Hematopoietic multipotent progenitor cell treated with erythropoietin and hydrocortisone succinate and interleukin-3 and kit ligand, for 17 days (in vitro differentiated cells): ENCODE measurements around the gene GOLGA2.
"Not testable (repeated sequence)": the region's sequence is repeated elsewhere in the genome, so short reads cannot be mapped to it uniquely, and the experiment has no call there.

Experiments
- DNase-seq: peaks from one replicate; pipeline ENCODE4 v3.0.0-alpha.2; 2015; ENCODE audit warnings: low spot score

The GOLGA2 gene

DNA sequence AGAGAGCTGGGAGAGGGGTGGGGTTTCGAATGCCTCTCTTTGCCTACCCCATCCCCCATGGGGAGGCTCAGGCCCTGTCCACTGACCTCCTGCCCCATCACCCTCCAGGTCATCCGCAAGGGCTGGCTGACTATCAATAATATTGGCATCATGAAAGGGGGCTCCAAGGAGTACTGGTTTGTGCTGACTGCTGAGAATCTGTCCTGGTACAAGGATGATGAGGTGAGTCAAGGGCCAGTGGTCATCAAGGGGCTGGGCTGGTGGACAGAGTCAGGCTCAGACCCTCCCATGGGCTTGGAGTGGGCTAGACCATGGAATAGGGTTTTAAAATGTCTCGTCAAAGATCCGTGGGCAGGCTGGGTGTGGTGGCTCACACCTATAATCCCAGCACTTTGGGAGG lies 33.7 kb downstream of the GOLGA2 start:
- DNase-seq = no peak

DNA sequence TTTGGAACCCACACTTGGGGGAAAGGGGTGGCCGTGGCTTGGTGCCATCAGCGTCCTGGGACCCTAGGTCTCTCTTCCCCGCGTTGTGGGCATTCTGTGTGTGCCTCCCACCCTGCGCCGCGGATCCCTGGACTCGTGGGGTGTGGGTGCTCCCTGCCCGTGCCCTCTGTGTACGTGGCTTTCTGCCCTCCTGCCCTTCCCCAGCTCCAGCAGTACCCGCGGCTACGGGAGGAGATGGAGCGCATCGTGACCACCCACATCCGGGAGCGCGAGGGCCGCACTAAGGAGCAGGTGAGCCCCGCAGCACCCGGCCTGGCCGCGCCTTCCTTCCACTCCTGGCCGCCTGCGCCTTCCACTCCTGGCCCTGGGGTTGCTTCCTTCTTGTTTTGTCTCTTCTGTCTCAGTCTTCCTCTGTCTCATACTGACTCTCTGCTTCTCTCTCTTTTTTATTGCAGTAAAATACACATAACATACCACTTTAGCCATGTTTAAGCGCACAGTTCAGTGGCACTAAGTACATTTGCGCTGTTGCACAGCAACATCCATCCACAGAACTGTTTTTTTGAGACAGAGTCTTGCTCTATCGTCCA lies 41.9 kb downstream of the GOLGA2 start:
- no peak for DNase-seq

DNA sequence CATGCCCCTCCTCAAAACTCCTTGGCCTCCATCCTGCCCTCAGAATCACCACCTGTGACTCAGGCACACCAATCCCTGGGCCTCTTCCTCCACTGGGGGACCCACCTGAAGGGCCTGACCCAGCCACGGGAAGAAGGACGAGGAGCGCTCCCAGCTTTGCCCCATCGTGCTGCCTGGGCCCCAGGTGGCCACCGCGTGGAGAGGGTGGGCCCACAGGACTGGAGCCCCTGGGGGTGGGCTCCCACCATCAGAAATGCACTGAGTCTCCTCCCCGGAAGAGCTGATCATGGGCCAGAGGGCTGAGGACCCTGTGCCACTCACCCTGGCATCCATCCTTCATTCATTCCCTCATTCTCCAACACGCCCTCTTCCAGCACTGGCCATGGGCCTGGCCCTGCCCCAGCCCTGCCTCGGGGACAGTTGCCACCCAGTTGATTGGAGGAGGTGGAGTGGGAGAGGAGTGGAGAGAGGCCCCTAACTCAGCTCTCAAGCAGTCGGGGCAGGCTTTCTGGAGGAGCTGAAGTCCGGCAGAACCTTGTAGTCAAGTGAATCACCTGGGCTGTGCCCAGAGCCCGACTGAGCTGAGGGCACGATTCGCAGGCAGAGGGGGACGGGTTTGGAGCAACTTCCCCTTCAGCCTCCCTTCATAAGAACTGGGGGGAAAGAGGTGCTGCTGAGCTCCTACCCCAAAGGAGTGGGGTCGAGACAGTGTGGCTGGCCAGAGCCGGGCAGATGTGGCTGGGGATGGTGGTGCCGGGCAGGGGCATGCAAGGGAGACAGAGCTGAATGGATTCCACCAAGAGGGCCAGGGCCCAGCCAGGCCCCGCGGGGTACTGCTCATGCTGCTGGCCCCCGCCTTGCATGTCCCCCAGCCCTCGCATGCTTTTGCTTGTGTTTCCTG lies 43.0 kb downstream of the GOLGA2 start:
- DNase-seq = no peak

DNA sequence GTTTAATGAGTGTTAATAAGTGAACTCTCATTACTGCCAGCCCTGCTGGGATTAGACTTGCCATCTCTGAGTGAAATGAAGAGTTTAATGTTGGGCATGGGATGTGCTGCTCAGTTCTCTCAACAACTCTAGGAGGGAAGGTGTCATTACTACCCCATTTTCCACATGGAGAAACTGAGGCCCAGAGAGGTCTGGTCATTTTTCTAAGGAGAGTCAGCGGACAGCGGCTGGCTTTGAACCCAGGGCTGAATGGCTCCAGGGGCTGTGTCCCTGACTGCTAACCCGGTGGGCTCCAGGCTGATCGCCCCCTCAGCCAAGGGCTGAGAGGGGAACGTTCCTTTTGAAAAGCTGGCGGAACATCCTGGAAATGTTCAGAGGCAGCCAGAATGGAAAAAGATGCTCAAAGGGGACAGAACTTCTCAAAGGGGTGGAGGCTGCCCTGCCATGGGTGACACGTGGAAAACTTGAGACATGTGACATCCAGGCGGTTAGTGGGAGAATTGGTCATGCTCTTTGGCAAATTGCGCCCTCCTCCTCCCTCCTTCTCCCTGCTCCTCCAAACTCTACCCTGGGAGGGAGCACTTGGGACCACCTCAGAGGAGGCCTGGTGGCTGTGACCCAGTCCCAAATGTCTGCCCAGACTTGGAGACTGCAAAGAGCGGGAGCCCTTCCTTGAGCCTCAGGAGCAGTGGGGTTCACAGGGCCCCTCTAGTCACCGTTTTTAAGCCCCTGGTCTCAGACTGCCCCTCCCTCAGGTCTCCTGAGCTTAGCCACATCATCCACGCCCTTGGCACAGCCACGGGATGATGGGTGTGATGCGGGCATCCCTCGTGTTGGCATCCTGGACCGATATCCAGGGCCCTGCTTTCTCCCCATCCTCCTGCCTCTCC lies 43.9 kb downstream of the GOLGA2 start:
- no peak for DNase-seq

DNA sequence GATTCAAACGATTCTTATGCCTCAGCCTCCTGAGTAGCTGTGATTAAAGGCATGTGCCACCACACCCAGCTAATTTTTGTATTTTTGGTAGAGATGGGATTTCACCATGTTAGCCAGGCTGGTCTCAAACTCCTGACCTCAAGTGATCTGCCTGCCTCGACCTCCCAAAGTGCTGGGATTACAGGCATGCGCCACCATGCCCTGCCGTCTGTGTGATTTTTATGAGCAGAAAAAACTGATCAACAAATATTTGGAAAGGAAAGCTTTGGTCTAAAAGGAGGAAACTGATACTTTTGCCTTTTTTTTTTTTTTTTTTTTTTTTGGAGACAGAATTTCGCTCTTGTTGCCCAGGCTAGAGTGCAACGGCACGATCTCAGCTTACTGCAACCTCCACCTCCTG lies 44.9 kb downstream of the GOLGA2 start:
- DNase-seq = not testable (repeated sequence)

- DNase-seq = no peak
These were observed 49.4 kb downstream of the GOLGA2 start for GRCh38 chr9:128226412-128226801.

GRCh38 chr9:128225770-128226411 lies 49.9 kb downstream of the GOLGA2 start:
- no peak for DNase-seq

- DNase-seq = no peak
These were observed 50.9 kb downstream of the GOLGA2 start for GRCh38 chr9:128224877-128225276.

GRCh38 chr9:128222880-128223670 lies 52.7 kb downstream of the GOLGA2 start:
- no peak for DNase-seq

- DNase-seq = no peak
These were observed 53.8 kb downstream of the GOLGA2 start for GRCh38 chr9:128222026-128222425.

- DNase-seq = no peak
These were observed 56.0 kb downstream of the GOLGA2 start for GRCh38 chr9:128219831-128220230.

GRCh38 chr9:128218518-128219389 lies 57.1 kb downstream of the GOLGA2 start:
- peak; percentile 86 for DNase-seq

DNA sequence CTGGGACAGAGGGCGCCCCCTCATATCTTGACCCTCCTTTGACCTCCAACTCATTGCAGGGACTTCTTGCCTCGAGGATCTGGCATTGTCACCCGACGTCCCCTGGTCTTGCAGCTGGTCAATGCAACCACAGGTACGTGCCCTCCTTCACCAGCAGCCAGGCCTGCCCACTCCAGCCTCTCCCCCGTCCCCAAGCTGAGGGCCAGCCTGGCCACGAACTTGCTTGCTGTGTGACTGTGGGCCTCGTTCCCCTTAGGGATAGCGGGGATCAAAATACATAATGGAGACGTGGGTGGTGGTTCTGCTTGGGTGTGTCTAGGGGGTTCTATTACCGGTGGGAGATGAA lies 57.7 kb downstream of the GOLGA2 start:
- DNase-seq = no peak

- DNase-seq = no peak
These were observed 58.8 kb downstream of the GOLGA2 start for GRCh38 chr9:128216781-128217553.

DNA sequence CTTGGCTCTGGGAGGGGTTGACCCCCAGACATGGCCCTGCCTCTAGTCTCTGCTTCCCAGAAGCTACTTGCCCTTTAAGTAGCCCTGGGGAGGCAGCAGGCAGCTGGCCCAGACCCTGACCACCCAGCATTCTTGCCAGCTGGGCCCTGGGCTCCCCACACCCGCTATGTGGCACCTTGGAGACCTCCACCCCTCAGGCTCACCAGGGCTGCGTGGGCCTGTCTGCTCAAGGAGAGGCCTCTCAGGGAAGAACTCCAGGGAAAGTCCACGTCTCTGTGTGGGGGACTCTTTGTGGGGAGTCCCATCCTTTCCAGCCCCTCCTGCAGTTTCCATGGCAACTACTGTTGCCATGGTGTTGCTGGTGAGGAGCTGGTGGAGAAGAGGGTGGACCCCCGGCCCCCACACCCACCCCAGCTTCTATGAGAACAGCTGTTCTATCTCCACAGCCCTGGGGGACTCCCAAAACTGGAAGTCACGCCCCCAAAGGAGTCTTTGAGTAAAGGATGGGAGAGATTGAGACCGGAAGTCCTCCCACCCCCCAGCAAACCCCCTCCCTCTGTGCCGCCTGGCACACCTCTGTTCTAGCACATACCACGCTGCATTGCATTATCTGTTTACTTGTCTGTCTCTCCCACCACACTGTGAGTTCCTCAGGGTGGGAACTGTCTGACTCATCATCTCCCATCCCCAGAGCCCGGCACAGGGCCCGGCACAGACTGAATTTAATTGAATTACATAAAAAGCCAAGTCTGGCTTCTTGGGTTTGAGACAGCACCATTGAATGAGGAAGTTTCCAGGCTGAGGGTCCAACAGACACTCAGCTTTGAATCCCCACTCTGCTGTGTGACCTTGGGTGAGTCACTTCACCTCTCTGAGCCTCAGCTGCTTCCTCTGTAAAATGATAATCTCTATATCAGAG lies 60.1 kb downstream of the GOLGA2 start:
- no peak for DNase-seq

GRCh38 chr9:128214571-128215490 lies 61.0 kb downstream of the GOLGA2 start:
- no peak for DNase-seq

DNA sequence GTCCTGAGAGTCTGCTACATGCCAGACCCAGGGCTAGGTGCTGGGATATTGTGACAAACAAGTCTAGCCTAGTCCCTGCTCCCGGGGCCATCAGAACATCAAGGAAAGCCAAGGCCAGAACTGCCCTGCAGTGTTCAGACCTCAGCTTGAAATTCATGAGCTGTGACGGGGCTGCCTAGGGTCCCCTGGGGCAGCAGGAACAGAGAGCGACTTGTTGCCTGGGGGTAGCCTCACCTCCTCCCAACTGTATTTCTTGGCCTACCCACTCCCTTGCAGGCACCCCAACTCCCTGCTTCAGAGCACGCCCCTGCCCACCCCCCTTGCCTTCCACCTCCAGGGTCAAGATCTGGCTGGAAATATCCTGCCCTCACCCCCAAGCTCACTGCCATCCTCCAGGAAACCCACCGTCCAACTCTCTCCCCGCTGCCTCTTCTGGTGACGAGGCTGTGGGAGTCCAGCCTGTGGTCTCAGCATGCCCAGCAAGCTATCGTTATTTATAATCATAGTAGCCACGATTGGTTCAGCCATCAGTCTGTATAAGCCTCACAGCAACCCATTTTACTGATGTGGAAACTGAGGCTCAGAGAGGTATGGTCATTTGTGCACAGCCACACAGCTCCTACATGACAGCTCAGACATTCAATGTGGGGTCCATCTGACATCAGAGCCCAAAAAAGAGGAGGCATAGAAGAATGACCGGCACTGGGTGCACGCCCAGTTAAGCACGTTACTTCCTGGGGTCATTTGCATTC lies 61.9 kb downstream of the GOLGA2 start:
- DNase-seq = no peak
